Muscle of arm (tissue), 12 donors: Measurements from ENCODE around the gene TXK. TPM values are rescaled to one million over a fixed set of nuclear protein-coding genes. Genes with fewer than 3 reads are reported as not detected.
A peak's percentile ranks its signal among the peaks of the same experiment; 100 is the strongest.

Source experiments
- DNase-seq: peaks from one replicate; pipeline ENCODE4 v3.0.0-alpha.2; 2013
- polyA plus RNA-seq, 12 donors: library from polyadenylated mRNA; unstranded; fragments of 120-200 nt; gene quantifications; one replicate each; pipeline ENCODE4 v1.2.1, GENCODE V29; 2013; ENCODE audit not compliant: insufficient read length in 12 of 12

TXK gene
- polyA plus RNA-seq, 12 donors, result 0.36 to 1.9 (median 0.63) TPM; not detected in 2

GRCh38 chr4:48138511-48138910, 4.5 kb upstream of the TXK start:
- no peak for DNase-seq

GRCh38 chr4:48137846-48138245, 3.8 kb upstream of the TXK start:
- no peak for DNase-seq

DNA sequence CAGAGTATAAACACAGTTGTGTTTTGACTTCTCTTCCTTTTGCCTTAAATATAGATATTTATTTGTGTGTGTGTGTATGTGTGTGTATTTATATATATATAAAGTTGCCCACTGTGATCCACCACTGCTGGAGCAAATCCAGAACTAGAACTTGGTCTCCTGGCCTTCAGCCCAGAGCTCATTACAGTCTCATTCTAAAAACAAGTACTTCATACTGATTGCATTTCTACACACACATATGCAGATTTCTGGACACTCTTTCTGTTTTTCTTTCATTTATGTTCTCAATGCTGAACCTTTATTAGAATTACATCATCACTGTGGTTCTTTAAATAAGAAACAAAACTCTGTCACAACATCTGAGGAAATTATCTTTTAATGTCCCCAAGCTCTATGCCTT, 381 bp downstream of the TXK start:
- DNase-seq, result no peak

GRCh38 chr4:48131736-48132135, 2.3 kb downstream of the TXK start:
- no peak for DNase-seq

DNA sequence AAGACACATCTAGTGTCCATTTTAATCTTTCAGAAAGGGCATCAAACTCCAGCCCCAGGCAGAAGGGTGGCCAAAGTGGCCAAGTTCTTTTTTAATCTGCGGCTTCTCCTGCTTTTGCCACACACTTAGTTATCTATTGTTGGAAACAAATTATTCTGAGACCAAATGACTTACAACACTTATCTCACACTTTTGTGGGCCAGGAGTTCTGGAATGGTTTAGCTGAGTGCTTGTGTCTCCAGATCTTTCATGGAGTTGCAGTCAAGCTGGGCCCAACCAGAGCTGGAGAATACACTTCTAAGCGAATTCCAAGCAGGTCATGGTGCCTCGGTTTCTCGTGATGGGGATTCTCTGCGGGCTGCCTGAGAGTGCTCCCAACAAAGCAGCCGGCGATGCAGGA, 4.0 kb downstream of the TXK start:
- no peak for DNase-seq

DNA sequence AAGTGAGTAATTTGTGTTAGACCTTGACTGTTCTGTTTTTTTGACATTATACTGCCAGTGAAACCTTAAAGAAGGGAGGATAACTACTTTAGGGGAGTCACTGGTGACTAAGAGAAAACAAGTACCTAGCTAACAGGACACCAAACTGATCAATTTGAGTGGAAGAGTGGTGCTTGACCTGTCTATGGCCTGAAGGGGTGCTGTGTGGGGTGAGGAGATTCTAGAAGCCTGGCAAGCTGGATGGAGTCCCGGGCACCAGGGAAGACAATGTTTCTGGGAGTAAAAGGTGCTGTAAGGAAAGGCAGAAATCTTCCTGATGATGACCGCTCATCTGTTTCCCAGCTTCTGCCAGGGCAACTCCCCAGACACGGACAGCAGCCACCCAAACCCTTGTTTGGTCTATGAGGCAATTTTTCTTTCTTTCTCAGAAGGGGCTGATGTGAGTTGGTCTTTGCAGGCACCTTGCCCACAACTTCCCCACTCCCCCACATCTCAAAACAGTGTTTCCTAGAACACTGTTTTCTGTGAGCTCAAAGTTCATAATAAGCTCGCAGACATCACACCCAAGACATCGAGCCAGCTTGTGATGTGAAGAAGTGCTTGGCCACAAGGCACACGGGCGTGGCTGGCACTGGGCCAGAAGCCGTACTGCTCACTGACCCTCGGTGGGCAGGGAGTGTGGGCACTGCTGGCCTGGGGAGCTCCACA, 4.6 kb downstream of the TXK start:
- DNase-seq, result no peak

GRCh38 chr4:48127682-48128404, 6.2 kb downstream of the TXK start:
- DNase-seq, result peak; percentile 21

DNA sequence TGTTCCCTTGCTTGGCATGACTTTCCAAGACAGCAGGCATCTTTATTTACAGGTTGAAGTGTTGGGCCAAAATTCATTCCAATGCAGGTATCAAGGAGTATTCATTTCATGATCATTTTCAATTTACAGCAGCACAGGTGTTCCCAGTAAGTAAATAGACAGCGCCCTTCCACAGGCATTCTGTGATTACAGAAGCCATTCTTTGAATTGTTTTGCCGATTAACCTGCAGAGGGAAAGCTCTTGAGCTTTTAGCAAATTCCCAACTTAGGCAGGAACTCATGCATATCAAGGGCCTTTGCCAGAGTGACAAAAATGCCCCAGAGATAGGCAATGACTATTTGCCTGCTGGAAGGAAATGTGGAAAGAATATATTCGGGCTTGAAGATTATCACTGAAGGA, 6.8 kb downstream of the TXK start:
- no peak for DNase-seq

DNA sequence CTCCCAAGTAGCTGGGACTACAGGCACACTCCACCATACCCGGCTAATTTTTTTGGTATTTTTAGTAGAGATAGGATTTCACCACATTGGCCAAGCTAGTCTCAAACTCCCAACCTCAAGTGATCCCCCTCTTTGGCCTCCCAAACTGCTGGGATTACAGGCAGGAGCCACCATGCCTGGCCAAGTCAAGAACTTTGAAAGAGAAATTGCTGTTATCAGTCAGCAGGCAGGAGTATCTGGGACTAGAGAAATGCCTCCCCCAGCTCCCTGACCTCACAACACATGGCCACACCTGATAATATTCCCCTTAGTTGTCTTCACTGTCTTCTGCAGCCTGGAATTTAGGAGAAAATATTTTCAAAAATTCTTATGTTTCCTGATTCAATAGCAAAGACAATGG, 7.4 kb downstream of the TXK start:
- DNase-seq, result no peak

DNA sequence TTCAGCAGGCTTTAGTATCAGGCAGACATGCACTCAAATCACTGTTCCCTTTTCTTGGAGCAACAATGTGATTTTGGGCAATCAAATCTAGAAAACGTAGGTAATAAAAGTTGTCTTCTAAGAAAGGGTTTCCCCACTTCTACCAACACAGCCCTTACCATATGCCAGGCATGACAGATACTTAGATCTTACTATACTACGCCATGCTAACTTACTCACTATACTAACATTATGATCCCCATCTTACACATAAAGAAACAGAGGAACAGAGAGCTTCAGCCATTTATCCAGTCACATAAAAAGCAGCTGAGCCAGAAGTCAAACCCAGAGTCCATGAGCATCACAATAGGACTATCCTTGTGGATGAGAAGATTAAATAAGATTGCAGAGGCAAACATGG, 9.2 kb downstream of the TXK start:
- DNase-seq, result no peak

DNA sequence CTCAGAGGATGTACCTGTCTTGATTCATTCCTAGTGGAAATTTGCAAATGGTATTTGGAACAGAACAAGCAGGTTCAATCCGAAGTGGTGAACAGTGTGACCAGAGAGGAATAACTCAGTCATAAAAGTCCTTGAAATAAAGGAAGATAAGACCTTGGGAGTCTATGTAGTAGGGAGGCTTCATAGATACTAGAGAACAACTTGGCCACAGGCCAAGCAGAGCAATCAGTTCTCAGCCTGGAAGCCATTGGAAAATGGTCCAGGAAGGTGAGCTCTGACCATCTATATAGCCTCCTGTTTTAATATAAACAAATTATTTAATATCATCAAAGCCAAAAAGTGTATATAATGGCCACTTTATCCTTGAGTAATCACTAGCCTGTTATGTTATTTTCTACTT, 11.3 kb downstream of the TXK start:
- no peak for DNase-seq

- DNase-seq, result no peak
These were observed 12.9 kb downstream of the TXK start for GRCh38 chr4:48121180-48121579.

DNA sequence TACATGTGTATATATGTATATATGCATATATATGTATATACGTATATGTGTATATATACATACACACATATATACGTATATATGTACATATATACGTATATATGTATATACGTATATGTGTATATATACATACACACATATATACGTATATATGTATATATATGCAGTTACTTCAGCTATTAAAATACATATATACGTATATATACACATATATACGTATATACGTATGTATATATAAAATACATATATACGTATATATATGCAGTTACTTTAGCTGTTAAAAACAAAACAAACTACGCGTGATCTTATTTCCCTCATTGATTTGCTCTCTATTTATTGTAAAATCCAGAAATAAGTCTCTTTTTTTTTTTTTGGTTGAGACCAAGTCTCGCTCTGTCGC, 13.9 kb downstream of the TXK start:
- DNase-seq, result no peak

GRCh38 chr4:48119646-48120045, 14.4 kb downstream of the TXK start:
- no peak for DNase-seq

GRCh38 chr4:48118081-48118480, 16.0 kb downstream of the TXK start:
- DNase-seq, result no peak

- no peak for DNase-seq
These were observed 17.5 kb downstream of the TXK start for GRCh38 chr4:48116582-48116981.

DNA sequence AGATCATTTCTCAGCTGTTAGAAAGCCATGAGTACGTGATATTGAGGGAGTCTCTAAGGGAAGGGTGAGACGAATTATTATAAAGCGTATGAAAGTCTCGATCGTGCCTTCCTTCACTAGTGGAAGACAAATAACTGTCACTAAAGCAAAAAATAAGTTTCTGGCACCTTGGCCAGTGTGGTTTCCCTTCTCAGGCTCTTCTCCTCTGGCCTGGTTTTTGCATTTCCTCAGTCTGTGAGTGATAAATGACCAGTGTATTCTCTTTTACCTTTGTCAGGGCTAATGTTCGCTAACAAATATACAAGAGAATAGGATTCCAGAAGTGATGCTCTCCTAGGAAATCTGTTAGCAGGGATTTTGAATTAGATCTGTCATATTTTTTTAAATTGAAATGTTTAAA, 19.6 kb downstream of the TXK start:
- no peak for DNase-seq

DNA sequence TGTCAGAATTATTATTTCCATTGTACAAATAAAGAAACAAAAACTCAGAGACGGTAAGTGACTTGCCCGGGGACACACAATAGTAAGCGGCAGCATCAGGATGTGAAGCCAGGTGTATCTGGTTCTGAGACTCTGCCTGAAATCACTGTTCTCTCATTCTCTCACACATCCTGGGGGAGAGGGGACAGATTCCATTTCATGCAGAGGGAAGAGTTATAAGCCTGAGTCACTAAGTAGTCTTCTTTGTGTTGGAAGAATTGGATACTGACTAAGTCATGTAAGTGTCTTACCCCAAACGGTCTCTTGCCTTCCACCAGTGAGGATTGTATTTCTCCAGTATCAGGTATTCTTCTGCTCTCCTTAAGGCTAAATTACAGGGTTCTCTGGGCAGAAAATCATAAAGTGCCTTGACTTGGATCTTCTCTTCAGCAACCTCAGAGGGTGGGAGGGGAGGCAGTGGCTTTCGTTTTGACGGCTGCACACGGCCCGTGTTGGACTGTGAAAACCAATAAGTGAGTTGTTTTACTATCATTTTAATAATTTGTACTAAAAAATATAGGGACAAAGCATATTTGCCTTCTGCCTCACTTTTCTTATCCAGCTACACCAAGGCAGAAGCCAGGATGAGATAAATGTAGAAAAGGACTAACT, 21.9 kb downstream of the TXK start:
- DNase-seq, result no peak

GRCh38 chr4:48110452-48110978, 23.5 kb downstream of the TXK start:
- DNase-seq, result no peak

DNA sequence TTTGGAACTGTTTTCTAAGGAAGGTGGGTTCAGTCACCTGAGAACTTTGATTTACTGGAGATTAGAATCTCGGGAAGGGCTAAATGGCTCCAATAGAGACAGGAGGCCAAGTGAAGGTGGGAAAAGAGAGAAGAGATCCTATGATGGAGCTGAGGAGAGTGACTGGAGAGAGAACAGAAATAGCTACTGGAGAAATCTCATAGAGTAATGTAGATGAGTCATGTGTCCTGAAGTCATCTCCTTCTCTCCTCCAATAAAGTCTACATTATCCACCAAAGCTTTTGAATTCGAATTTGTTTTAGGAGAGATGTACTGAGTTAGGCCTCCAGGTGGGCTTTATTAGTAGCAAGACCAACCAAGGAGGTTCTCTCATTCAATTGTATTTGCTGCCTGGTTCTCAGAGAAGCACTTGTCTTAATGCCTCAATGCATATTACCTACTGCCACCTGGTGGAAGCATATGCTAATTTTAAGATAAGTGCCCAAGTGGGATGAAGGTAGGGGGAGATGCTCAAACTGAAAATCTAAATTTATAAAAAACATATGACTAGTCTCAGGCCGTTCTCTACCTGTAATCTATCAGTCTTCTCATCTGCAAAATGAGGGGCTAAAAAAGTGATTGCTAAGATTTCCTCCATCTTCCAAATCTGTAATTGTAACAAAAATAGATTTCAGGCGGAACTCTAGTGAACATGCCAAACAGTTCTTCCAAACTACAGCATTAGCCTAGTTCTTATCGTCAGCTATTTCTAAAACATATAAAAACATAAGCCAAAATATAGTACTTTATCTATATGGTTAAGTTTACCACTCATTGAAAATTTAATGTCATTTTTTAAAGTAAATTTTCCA, 24.4 kb downstream of the TXK start:
- no peak for DNase-seq

DNA sequence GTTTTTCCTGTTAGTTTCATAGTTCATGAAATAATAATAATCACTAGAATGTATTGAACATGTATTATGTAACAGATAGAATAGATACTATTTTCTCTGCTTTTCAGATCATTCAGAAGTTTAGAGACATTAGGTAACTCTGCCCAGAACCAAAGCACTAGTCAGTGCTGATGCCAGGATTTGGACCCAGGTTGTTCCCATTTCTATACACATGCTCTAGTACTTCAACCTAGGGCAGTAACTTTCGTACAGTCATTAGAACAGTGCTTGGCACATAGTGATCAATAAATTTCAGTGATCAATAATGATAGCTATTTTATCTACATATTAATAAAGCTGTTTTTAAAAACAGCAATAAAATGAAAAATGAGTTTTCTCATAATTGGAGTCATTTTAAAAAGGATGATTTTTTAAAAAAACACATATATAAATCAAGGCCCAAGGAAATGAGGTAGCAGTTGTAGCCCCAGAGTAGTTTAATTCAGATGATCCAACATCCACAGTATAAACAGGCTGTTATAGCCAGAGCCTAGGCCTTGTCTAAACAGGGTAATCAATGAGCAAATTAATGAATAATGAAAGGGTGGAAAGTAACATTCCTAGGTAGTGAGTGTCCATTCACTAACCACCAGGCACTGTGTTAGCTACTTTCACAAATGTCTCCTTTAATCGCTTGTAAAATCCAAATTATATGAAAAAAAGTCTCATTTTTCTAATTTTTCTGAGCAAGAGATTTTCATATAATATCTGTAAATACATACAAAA, 25.6 kb downstream of the TXK start:
- DNase-seq, result no peak
